AG10803 (cell line): ENCODE data around the gene NAALADL2.

Experiments used
- DNase-seq: peaks from one replicate; pipeline ENCODE4 v3.0.0; 2010; ENCODE audit warnings: low read depth
- H3K4me3 ChIP-seq: 2 replicates; pipeline ENCODE4 v1.5.1; 2011; ENCODE audit warnings: mild to moderate bottlenecking, low read length, control low read depth
- TF ChIP-seq, protein P1 (sequence below): conservative IDR thresholded peaks from 2 replicates; pipeline ENCODE4 v1.5.1; 2011; ENCODE audit warnings: mild to moderate bottlenecking, low read length, control low read depth, inconsistent platforms

The NAALADL2 gene

DNA sequence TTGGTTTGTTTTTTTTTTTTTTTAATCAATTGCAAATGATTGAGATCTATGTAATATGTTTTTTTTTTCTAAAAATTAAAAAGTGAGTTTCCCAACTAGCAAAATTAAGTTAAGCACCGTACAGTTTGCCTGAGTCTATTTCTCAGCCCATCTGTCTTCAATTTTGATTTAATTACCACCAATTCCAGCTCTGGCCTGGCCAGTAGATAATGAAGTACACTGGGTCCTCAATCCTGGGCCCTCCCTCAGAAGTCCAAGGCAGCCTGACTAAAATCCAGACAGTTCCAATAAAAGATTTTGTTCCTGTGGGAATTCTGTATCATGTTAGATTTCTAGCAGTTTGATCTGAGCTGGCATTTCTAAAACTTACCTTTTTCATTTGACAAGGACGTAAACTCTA is 887.2 kb downstream of the NAALADL2 start:
- DNase-seq = no peak
- H3K4me3 ChIP-seq = no peak overlapping the region
- TF ChIP-seq, protein P1, sequence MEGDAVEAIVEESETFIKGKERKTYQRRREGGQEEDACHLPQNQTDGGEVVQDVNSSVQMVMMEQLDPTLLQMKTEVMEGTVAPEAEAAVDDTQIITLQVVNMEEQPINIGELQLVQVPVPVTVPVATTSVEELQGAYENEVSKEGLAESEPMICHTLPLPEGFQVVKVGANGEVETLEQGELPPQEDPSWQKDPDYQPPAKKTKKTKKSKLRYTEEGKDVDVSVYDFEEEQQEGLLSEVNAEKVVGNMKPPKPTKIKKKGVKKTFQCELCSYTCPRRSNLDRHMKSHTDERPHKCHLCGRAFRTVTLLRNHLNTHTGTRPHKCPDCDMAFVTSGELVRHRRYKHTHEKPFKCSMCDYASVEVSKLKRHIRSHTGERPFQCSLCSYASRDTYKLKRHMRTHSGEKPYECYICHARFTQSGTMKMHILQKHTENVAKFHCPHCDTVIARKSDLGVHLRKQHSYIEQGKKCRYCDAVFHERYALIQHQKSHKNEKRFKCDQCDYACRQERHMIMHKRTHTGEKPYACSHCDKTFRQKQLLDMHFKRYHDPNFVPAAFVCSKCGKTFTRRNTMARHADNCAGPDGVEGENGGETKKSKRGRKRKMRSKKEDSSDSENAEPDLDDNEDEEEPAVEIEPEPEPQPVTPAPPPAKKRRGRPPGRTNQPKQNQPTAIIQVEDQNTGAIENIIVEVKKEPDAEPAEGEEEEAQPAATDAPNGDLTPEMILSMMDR = no peak

- no peak overlapping the region for H3K4me3 ChIP-seq
- no peak for DNase-seq
- TF ChIP-seq, protein P1 = no peak
These were observed 889.1 kb downstream of the NAALADL2 start for GRCh38 chr3:175748087-175748730.

DNA sequence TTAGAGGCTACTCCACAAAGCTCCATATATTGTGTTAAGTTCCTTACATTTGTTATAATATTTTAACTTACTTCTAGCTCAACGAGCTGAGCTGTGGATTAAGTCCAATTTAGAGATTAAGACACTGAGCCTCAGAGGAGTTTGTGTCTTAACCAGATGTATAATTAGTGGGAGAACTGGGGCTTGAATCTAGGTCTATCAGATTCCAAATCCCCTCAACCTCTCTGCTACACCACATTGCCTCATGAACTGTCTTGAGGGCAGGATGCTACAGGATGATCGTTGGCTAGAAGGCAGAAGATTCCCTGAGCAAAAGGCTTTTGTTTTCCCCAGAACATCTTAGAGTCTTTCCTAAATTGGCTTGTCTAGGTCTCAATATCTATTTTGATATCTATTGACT is 890.8 kb downstream of the NAALADL2 start:
- H3K4me3 ChIP-seq = no peak overlapping the region
- no peak for DNase-seq
- TF ChIP-seq, protein P1 = no peak

DNA sequence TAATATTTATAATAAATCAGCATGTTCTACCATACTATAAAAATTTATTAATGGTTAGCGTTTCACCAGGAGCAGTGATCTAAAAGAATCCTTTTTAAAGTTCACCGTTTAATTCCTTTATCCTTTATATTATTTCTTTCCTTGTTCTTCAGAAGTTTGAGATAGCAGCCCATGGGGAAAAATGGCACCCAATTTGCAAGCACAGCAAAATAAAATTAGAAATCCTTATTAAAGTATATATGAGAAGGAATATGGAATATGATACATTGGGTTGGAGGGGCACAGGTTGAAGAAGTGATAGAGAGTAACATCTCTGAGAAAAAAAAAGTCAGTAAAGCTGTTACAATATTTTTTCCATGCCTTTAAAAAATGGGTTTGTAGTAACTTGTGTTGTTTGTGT is 892.0 kb downstream of the NAALADL2 start:
- TF ChIP-seq, protein P1 = no peak

DNA sequence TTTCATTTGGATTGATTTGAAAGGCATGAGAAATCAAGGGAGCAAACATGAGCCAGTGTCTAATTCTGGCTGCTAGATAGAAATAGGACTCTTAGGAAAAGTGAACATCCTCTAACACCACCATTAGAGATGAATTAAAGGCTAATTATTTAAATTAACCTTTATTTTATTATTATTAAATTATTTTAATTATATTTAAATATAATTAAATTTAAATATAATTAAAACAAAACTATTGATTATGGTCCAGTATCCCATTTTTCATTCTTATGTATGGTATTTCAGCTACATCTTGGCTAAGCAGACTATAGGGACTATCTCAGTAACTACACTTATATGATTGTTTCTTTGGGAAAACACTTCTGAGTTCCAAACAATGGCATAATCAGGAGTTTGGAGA is 904.8 kb downstream of the NAALADL2 start:
- no peak overlapping the region for H3K4me3 ChIP-seq
- TF ChIP-seq, protein P1 = no peak
- no peak for DNase-seq

More for the DNA sequence above, 892.0 kb downstream of the NAALADL2 start:
- DNase-seq = no peak
- no peak overlapping the region for H3K4me3 ChIP-seq

- no peak for DNase-seq
- no peak overlapping the region for H3K4me3 ChIP-seq
- TF ChIP-seq, protein P1 = no peak
These were observed 905.6 kb downstream of the NAALADL2 start for GRCh38 chr3:175764722-175765121.

GRCh38 chr3:175770426-175770825 is 911.3 kb downstream of the NAALADL2 start:
- DNase-seq = no peak
- TF ChIP-seq, protein P1 = no peak

More at GRCh38 chr3:175770426-175770825, 911.3 kb downstream of the NAALADL2 start:
- H3K4me3 ChIP-seq = no peak overlapping the region
